Activated T-helper 9 cell treated with anti-CD3 and anti-CD28 coated beads, Interleukin-2, amount 50 U/mL, for 16 hours (primary cell): ENCODE results near the gene TP73.

Source experiments
- DNase-seq: peaks from one replicate; pipeline ENCODE4 v3.0.0-alpha.2; 2020; ENCODE audit warnings: low read depth

Gene TP73

DNA sequence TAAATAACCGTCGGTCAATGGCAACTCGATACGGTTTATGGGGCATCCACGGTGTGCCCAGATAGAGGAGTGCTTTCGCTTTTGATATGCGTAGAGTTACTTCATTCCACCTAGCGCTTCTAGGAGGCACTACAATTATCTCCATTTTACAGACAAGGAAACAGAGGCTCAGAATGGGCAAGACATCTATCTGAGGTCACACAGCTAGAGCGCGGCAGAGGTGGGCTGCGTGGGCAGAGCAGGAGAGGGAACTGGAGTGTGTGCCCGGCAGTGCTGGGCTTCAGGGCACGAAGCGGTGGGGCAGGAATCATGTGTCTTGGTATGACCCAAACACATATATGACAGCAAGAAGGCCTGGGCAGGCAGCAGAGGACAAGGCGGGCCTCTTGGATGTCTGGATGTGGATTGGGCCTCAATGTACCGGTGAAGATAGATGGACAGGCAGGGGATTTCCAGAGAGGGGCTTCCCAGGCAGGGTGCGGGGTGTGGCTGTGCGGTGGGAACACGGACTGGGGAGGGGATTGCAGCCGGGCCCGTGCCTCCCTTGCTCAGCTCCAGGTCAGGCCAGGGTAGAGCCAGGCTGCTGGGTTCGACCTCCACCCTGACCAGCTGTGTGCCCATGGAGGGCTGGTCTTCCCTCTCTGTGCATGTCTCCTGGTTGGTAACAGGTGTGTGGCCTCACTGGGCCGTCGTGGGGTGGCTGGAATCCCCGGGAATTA lies 21.2 kb downstream of the TP73 start:
- DNase-seq, result no peak

DNA sequence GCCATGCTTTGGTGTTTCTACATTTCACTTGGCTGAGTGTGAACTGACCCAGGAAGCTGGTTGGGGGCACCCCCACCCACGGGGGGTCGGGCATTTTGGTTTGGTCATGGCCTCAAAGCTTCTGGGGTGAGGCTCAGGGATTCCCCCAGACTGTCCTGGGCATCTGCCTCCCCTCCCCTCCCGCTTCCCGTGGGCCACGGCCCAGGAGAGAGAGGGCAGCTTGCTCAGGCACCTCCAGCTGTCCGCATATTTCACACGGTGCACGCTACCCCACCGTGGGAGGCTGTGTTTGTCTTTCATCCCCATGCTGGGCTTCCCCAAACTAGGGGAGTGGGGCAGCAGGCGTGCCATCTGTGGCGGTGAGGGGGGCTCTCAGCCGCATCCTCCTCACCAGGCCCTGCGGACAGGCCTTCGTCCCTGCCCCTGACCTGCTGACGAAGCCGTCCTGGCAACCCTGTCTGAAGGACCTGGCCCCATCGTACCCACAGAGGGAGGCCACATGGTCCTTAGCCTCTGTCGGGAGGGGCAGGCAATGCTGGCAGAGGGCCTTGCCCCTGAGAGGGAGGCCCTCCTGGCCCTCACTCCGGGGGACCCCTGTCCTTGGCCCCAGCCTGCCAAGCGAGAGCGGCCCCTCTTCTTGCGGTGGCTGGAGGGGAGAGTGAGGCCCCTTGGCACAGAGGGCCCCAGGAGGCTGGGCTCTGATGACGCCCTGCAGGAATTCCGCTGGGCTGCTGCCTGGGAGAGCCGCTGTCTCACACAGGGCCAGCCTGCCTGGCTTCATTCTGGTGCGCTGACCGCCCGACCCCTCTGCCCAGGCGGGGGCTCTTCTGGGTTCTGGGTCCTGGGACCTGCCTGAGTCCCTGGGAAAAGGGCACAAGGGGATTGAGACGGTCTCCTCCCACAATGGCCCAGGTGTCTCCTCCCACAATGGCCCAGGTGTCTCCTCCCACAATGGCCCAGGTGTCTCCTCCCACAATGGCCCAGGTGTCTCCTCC lies 22.1 kb downstream of the TP73 start:
- DNase-seq, result no peak

DNA sequence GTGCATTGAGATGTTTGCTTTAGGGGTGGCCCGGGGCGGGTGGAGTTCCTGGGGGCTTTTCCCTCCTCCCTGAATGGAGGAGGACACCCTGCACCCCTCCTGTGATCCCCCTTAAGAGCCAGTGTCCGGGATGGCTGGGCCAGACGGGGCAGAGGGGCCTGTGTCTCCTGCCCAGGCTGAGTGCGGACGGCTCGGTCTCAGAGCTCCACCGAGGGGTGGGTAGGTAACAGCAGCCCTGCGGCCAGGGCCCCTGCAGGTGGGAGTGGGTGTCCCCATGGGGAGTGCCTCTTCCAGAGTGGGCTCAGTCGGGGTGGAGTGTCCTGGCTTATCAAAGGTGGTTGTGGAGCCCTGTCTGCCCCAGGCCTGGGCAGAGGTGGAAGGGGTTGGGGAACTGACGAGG lies 23.1 kb downstream of the TP73 start:
- DNase-seq, result no peak

DNA sequence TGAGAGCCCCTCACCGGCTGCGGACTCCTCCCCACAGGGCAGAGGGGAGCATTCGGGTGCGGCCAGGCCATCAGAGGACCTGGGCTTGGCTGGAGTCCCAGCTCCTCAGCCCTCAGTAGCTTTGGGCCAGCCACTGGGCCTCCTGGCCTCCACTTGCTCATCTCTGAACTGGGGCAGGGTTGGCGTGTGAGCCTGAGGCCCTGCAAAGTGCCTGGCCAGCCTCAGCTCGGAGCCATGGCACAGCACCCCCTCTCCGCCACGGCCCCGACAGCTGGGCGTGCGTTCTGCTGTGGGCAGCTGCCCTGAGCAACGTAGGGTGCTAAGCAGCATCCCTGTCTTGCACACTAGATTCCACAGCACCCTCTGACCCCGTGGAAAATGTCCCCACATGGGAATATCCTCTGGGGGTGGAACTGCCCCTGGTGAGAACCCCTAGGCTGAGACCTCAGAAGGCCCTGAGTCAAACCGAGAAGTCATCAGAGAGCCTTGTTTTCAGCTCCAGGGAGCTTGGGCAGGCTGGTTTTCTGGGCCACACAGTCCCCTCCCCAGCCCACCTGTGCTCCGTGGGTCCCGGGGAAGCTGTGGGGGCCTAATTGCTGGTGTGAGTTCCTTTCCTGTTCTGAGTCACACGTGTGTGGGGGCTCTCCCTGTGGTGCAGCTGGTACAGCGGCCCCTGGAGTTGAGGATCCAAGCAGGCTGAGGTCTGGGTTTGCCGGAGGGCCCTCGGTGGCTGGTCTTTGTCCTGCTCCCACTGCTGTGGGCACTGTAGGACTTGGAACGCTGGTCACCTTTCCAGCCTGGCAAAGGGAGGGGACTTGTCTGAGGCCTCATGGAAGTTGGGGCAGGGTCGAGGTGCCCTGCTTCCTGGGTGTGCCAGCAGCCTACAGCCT lies 24.5 kb downstream of the TP73 start:
- DNase-seq, result no peak

DNA sequence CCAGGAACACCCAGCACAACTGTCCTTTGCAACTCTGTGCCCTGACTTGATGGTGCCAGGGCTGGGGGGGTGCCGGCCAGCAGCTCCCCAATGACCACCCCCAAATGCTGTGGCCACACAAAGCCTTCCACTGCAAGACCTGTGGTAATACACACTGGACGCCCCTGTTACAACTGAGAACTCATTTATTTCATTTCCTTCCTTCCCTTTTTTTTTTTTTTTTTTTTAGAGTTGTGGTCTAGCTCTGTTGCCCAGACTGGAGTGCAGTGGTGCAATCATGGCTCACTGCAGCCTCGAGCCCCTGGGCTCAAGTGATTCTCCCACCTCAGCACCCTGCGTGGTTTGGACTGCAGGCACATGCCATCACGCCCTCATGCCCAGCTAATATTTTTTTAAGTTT lies 25.2 kb downstream of the TP73 start:
- no peak for DNase-seq

DNA sequence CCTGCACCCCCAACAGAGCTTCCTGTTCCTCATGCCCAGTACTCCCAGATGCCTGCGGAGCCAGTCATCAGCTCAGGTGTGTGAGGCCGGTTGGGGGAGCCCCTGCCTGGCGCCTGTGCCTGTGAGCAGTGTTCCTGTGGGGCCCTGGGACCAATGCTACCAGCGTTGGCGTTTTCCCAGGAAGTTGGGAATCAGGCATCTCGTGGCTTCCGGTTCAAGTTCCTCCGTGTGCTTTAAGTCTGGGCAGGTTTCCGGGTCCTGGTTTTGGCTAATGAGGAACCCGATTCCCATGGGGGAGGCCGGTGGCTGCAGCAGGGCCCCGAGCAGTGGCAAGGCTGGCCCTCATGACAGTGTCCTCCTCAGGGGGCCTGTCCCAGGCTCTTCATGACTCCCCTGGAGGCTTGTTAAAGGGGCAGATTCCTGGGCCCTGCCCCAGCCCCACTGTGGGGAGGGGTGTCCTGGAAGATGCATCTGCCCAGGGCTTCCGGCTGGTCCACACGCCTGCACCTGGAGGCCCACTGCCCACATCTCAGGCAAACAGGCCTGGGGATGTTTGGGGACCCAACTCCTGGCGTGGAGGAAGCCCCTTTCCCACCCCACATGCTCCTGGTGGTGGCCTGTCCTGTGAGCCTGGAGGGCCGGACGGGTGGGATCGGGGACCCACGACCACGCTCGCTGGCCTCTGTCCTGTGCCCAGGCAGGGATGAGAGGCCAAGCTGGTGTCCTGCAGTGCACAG lies 26.2 kb downstream of the TP73 start:
- no peak for DNase-seq

DNA sequence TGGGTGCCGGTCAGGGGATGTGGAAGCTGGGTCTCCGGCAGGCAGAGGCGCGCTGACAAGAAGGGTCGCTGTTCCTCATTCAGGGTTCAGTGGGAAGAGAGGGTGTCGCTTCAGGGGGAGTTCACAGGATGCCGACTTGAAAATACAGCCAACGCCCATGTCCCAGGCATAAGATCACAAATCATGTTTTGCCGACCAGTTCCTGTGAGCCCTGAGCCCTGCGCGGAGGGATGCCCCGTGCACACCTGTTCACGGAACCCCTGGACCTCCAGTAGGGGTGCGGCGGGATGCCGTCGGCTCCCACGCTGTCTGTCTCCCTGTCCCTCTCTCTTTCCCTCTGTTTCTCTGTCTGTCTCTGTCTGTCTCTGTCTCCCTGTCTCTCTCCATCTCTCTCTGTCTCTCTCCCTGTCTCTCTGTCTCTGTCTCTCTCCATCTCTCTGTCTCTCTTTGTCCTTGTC lies 26.8 kb downstream of the TP73 start:
- no peak for DNase-seq

DNA sequence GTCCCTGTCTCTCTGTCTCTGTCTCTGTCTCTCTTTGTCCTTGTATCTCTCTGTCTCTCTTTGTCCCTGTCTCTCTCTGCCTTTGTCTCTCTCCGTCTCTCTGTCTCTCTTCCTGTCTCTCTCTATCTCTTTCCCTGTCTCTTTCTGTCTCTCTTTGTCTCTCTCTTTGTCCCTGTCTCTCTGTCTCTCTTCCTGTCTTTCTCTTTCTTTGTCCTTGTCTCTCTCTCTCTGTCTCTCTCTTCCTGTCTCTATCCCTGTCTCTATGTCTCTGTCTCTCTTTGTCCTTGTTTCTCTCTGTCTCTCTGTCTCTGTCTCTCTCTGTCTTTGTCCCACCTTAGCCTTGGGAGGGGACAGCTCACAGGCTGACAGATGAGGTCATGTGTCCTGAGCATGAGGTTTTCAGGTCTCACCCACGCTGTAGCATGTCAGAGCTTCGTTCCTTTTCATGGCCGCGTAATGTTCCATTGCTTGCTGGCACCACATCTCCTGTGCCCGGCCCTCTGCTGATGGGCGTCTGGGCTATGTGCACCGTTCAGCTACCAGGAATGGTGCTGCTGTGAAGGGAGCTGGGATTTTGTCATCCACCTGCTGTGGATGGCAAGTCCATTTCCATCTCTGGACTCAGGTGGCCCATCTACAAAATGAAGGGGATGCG lies 27.6 kb downstream of the TP73 start:
- no peak for DNase-seq

DNA sequence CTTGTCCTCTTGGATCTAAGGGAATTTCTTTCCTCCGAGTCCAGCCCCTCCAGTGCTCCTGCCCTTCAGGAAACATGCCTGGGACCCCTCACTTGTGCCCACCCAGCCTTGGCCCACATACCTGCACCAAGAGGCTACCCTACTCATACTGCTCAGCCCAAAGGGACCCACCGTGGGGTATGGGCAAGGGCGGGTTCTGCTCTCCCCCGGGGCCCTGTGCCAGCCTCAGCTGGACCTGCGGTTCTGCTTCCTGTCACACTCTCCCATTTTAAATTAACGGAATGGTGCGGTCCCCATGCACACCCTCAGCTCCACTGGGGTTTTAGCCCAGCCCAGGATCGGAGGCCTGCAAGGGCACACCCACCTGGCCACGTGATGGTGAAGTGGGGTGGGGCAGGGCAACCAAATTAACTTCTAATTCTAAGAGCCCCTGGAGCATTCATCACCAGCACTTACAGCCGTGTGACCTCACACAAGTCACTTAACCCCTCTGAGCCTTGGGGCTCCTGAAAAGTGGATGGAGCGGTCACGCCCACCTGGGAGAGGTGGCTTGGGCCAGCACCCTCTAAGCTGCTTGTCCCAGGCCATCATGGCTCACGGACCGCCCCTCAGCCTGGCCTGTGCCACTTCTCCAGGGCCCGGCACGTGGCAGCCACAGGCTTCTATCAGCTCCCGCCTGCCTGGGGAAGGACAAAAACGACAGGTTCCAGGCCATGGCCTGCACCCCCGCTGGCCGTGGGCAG lies 28.3 kb downstream of the TP73 start:
- DNase-seq, result no peak

DNA sequence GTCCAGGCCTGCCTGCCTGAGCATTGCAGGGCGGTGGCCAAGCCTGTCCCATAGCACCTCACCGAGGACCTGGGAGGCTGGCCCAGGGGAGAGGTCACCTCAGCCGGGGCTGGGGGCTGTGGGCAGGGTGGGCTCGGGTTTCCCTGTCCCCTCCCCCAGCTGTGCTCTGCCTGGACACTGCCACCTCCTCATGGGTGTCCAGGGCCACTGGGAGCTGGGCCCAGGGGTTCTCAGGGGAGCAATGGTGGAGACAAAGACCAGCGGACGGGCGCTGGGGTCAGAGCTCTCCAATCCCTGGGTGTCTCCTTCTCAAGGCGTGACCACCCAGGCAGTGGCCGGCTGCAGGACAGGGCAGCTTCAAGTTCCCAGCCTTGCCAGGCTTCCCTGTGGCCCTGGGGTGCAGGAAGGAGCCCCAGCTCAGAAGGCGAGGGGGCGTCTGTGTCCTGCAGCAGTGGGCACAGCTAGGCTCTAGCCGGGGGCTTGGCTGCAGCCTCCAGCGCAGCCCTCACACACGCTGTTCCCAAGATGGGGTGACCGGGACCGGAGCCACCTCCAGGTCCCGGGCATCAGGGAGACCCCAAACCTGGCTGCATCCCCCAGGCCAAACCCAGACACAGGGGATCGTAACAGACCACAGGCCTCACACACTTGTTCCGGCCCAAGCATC lies 29.0 kb downstream of the TP73 start:
- DNase-seq, result no peak

DNA sequence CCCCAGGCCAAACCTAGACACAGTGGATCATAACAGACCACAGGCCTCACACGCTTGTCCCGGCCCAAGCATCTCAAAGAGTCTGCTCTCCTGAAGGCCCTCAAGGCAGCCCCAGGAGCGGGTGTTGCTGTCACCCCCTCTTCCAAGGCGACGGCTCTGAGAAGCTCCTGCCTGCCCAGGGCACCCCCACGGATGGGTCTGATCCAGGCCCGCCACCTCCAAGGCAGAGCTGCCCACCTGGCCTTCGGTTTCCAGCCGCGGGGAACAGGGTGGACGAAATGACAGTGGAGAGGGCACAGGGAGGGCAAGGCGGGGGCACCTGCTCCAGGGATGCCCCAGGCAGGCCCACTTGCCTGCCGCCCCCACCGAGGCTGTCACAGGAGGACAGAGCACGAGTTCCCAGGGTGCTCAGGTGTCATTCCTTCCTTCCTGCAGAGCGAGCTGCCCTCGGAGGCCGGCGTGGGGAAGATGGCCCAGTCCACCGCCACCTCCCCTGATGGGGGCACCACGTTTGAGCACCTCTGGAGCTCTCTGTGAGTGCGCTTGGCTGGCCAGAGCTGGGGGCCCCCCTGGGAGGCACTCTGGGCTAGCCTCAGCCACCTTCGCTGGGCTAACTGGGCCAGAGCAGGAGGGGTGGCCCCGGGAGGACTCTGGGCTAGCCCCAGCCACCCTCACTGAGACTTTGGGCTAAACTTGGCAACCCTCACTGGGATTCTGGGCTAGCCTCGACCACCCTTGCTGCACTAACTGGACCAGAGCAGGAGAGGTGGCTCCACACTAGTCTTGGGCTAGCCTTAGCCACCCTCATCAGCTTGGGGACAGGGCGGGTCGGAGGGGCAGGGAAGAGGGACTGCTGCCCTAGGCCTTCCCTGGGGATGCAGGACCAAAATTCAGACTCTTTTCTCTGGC lies 29.8 kb downstream of the TP73 start:
- DNase-seq, result no peak

DNA sequence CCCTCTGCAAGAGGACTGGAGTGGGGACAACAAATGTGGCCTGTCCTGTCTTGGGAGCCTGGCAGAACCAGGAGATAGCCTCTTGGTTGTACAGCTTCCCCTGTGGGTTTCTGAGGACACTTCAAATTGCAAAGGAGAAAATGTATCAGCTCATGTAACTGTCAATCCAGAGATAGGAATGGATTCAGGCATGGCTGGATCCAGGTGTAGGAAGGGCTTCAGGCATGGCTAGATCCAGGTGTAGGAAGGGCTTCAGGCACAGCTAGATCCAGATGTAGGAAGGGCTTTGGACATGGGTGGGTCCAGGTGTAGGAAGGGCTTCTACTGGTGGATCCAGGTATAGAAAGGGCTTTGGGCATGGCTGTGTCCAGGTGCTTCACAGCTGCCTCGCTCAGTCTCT lies 30.9 kb downstream of the TP73 start:
- no peak for DNase-seq

DNA sequence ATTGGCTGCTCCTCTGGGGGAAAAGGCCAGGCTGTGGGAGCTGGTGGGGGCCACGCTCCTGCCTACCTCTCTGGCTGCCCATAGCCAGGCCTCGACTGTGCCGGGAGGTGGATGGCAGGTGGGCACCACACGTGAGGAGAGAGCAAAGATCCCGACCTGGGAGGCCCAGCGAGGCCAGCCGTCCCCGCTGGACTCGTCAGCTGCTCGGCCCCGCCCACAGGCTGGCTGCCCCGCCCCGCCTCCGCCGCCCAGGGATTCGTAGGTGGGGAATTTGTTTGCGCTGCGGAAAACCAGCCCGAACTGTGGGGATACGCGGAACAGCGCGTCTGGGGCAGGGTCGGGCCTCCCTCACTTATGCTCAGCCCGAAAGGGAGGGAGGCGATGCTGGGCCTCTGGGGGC lies 31.7 kb downstream of the TP73 start:
- no peak for DNase-seq

DNA sequence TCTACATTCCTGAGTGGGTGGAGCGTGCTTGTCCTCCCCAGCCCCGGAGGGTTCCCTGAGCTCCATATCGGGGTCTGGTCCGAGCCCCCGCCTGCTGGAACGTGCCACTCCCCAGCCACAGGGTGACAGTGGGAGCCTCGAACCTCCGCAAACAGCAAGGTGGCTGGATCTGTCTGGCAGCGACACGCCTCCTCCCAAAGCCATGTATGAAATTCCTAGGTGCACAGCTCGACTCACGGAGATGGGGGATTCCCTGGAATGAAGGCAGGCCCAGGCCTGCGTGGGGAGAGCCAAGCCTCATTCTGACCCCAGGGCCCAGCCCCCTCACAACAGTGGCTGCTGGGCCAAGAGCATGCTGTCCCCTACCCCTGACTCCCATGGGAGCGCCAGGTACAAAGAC lies 32.9 kb downstream of the TP73 start:
- DNase-seq, result no peak

DNA sequence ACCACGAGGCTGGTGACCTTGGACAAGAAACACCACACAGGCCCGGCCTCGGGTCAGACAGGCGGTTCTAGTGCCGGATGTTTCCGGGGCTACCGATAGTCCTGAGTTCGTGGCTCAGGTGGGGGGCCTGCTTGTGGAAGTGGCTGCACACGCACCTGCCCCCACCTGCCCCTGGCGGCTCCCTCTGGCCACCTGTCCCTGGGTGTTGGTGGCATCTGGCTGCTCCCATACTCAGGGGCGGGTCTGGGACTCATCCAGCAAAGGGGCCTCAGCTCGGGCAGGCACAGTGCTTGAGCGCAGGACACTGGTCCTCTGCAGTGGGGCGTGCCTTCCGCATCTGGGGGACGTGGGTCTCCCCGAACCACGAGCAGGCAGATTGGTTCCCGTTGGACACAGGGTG lies 33.6 kb downstream of the TP73 start:
- DNase-seq, result no peak

DNA sequence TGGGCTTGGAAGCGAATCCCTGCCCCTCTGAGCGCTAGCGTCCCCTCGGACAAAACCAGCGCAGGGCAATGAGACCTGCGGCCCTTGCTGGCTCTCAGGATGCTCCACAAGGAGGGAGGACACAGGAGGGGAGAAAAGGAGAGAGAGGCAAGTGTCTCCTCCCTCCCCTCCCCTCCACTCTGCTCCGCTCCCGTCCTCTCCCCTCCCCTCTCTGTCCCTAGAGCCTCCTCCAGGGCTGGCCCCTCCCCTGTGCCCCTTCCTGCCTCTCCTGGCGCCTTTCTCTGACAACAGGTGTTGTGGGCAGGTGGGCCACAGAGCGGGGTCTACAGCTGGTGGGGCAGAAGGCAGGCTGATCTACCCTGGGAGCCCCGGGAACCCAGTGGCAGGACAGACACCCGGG lies 35.2 kb downstream of the TP73 start:
- DNase-seq, result no peak

DNA sequence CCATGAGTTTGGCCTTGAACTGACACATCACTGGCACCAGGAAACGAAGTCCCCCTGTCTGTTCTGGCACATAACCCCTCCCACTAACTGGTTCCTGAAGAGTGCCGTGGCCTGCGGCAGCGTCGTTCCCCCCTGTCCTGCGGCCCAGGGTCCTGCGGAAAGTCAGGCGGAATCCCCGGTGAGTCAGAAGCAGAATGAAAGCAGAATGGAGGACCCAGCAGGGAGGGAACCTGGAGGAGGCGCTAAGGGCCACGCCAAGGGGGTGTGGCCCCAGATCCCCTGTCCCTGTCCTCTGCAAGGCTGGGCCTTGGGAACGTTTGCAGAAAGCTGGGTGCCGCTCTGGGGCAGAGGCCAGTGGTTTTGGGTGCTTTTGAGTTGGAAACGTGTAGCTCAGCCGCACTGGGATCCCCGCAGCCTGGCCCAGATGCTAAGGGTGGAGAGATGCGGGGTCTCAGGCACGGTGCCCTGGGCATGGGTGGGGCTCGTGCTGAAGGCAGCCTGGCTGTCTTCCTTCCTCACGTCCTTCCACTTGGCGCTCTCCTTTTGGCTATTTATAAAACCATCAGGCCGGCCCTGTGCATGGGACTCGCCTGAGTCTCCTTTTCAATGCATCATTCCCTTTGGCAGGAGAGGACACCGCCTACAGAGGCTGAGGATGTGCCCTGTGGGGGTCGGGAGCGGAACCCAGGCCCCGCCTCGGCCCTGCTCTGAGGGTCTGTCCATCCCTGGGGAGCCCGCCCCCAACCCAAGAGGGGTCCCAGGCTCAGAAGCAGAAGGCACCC lies 36.2 kb downstream of the TP73 start:
- DNase-seq, result no peak
